H9 (cell line): ENCODE measurements around the gene SMURF1. TPM values are rescaled to one million over a fixed set of nuclear protein-coding genes. Genes with fewer than 3 reads are reported as not detected.

ENCODE experiments used
- DNase-seq: peaks from one replicate; pipeline ENCODE4 v3.0.0-alpha.2; 2017
- H2AFZ ChIP-seq: one replicate; pipeline ENCODE4 v1.6.1; 2013; ENCODE audit warnings: mild to moderate bottlenecking, low read length, control low read depth, moderate library complexity
- H2AK5ac ChIP-seq: 2 replicates; pipeline ENCODE4 v1.6.1; 2013; ENCODE audit warnings: low read length, control low read depth, mixed read lengths; ENCODE audit not compliant: insufficient read length
- H2BK120ac ChIP-seq: one replicate; pipeline ENCODE4 v1.6.1; 2013; ENCODE audit warnings: low read depth, mild to moderate bottlenecking, low read length, control low read depth, inconsistent platforms; ENCODE audit not compliant: poor library complexity, severe bottlenecking
- H2BK12ac ChIP-seq: 2 replicates; pipeline ENCODE4 v1.6.1; 2013; ENCODE audit warnings: low read length, control low read depth, mixed read lengths, low read depth; ENCODE audit not compliant: insufficient read length
- H2BK15ac ChIP-seq: 2 replicates; pipeline ENCODE4 v1.6.1; 2013; ENCODE audit warnings: low read depth, low read length, control low read depth
- H2BK20ac ChIP-seq: one replicate; pipeline ENCODE4 v1.6.1; 2013; ENCODE audit warnings: low read depth, mild to moderate bottlenecking, low read length, control low read depth, inconsistent platforms; ENCODE audit not compliant: poor library complexity, severe bottlenecking
- H2BK5ac ChIP-seq: 2 replicates; pipeline ENCODE4 v1.6.1; 2013; ENCODE audit warnings: low read length, control low read depth, mixed read lengths; ENCODE audit not compliant: insufficient read length
- H3K14ac ChIP-seq: 2 replicates; pipeline ENCODE4 v1.6.1; 2013; ENCODE audit warnings: low read length, control low read depth; ENCODE audit not compliant: insufficient read depth
- H3K18ac ChIP-seq: 2 replicates; pipeline ENCODE4 v1.6.1; 2013; ENCODE audit warnings: low read depth, mild to moderate bottlenecking, mixed read lengths, low read length, control low read depth; ENCODE audit not compliant: insufficient read length
- H3K23ac ChIP-seq: 2 replicates; pipeline ENCODE4 v1.6.1; 2013; ENCODE audit warnings: low read length, control low read depth, mixed read lengths, low read depth; ENCODE audit not compliant: insufficient read length
- H3K23me2 ChIP-seq: 2 replicates; pipeline ENCODE4 v1.6.1; 2013; ENCODE audit warnings: low read depth, mild to moderate bottlenecking, mixed read lengths, low read length, control low read depth; ENCODE audit not compliant: insufficient read length, poor library complexity, severe bottlenecking
- H3K27ac ChIP-seq: 2 replicates; pipeline ENCODE4 v1.5.1; 2013; ENCODE audit warnings: low read length, control low read depth, mixed read lengths, low read depth; ENCODE audit not compliant: insufficient read length
- H3K27me3 ChIP-seq: 2 replicates; pipeline ENCODE4 v1.6.1; 2013; ENCODE audit warnings: low read length, control low read depth, inconsistent platforms; ENCODE audit not compliant: insufficient read depth
- H3K4ac ChIP-seq: 2 replicates; pipeline ENCODE4 v1.6.1; 2013; ENCODE audit warnings: low read depth, mild to moderate bottlenecking, control low read depth, inconsistent platforms, low read length, moderate library complexity
- H3K4me1 ChIP-seq: 2 replicates; pipeline ENCODE4 v1.6.1; 2013; ENCODE audit warnings: low read length, control low read depth, inconsistent platforms; ENCODE audit not compliant: insufficient read depth
- H3K4me2 ChIP-seq: 2 replicates; pipeline ENCODE4 v1.6.1; 2013; ENCODE audit warnings: low read length, control low read depth, mixed read lengths; ENCODE audit not compliant: insufficient read length, insufficient read depth
- H3K56ac ChIP-seq: 2 replicates; pipeline ENCODE4 v1.6.1; 2013; ENCODE audit warnings: low read depth, mild to moderate bottlenecking, mixed read lengths, low read length, control low read depth; ENCODE audit not compliant: insufficient read length
- H3K79me1 ChIP-seq: 2 replicates; pipeline ENCODE4 v1.6.1; 2013; ENCODE audit warnings: low read depth, mild to moderate bottlenecking, moderate library complexity, low read length, control low read depth, inconsistent platforms; ENCODE audit not compliant: insufficient read depth, poor library complexity, severe bottlenecking
- H3K79me2 ChIP-seq: 2 replicates; pipeline ENCODE4 v1.6.1; 2013; ENCODE audit warnings: low read length, control low read depth, inconsistent platforms; ENCODE audit not compliant: insufficient read depth
- H3K9ac ChIP-seq: 2 replicates; pipeline ENCODE4 v1.6.1; 2013; ENCODE audit warnings: low read length, control low read depth, mixed read lengths; ENCODE audit not compliant: insufficient read length; ENCODE audit errors: extremely low read depth
- H3K9me3 ChIP-seq: one replicate; pipeline ENCODE4 v1.6.1; 2013; ENCODE audit warnings: low read depth, low read length, inconsistent platforms; ENCODE audit not compliant: control insufficient read depth
- H3T11ph ChIP-seq: one replicate; pipeline ENCODE4 v1.6.1; 2013; ENCODE audit warnings: mild to moderate bottlenecking, low read length, control low read depth, inconsistent platforms
- H4K20me1 ChIP-seq: one replicate; pipeline ENCODE4 v1.6.1; 2013; ENCODE audit not compliant: control insufficient read depth, insufficient read length, insufficient read depth
- H4K5ac ChIP-seq: 2 replicates; pipeline ENCODE4 v1.6.1; 2013; ENCODE audit warnings: low read depth, mild to moderate bottlenecking, mixed read lengths, low read length, control low read depth; ENCODE audit not compliant: insufficient read length
- H4K8ac ChIP-seq: replicated peaks from 2 replicates; pipeline ENCODE4 v1.6.1; 2013; ENCODE audit warnings: low read length, control low read depth, mixed read lengths, low read depth; ENCODE audit not compliant: insufficient read length
- H4K91ac ChIP-seq: 2 replicates; pipeline ENCODE4 v1.6.1; 2013; ENCODE audit warnings: low read depth, mild to moderate bottlenecking, moderate library complexity, mixed read lengths, low read length, control low read depth; ENCODE audit not compliant: insufficient read length
- H3K27ac Mint-ChIP-seq, 3 experiments: 2 replicates in 2 of 3; 3 replicates in 1 of 3; pipeline ENCODE4 v1.8.0; 2020 to 2021; ENCODE audit warnings: mixed read lengths in 3 of 3, mild to moderate bottlenecking in 1 of 3, moderate library complexity in 1 of 3
- H3K27me3 Mint-ChIP-seq: 2 replicates; pipeline ENCODE4 v1.8.0; 2021; ENCODE audit warnings: low read depth, mild to moderate bottlenecking, moderate library complexity, mixed read lengths
- H3K36me3 Mint-ChIP-seq, 3 experiments: 2 replicates in 2 of 3; 3 replicates in 1 of 3; pipeline ENCODE4 v1.8.0; 2020 to 2021; ENCODE audit warnings: low read depth in 3 of 3, mixed read lengths in 3 of 3; ENCODE audit not compliant: insufficient read depth in 1 of 3
- H3K4me1 Mint-ChIP-seq, 2 experiments: 2 replicates each; pipeline ENCODE4 v1.8.0; 2020; ENCODE audit warnings: mixed read lengths in 2 of 2
- H3K4me3 Mint-ChIP-seq, 2 experiments: 2 replicates in 1 of 2; 3 replicates in 1 of 2; pipeline ENCODE4 v1.8.0; 2020 to 2021; ENCODE audit warnings: mild to moderate bottlenecking in 2 of 2, mixed read lengths in 2 of 2, moderate library complexity in 1 of 2
- H3K9me3 Mint-ChIP-seq, 2 experiments: 2 replicates in 1 of 2; 3 replicates in 1 of 2; pipeline ENCODE4 v1.8.0; 2020; ENCODE audit warnings: mild to moderate bottlenecking in 2 of 2, mixed read lengths in 2 of 2, moderate library complexity in 1 of 2
- WGBS: extraction: QIAGEN DNeasy Blood & Tissue Kit; methylation state at CpG from one replicate; pipeline ENCODE4 v1.1.7; 2013; ENCODE audit warnings: missing lambda C conversion rate, low lambda C conversion rate, mixed read lengths; ENCODE audit not compliant: insufficient read length; ENCODE audit errors: extremely low coverage; 5-methylcytosine and 5-hydroxymethylcytosine counted together
- total RNA-seq: library from RNA; stranded (reverse); gene quantifications from 2 replicates; pipeline ENCODE4 v1.2.1, GENCODE V29; 2021
- TF ChIP-seq, protein P1 (sequence below): fragments of 200-600 bp; sonication (generic); conservative IDR thresholded peaks from 3 replicates; pipeline ENCODE4 v1.8.0; 2021; ENCODE audit warnings: antibody characterized with exemption, mild to moderate bottlenecking

Gene SMURF1
- total RNA-seq, 1 experiment from 2014 or later: 29.4 TPM

DNA sequence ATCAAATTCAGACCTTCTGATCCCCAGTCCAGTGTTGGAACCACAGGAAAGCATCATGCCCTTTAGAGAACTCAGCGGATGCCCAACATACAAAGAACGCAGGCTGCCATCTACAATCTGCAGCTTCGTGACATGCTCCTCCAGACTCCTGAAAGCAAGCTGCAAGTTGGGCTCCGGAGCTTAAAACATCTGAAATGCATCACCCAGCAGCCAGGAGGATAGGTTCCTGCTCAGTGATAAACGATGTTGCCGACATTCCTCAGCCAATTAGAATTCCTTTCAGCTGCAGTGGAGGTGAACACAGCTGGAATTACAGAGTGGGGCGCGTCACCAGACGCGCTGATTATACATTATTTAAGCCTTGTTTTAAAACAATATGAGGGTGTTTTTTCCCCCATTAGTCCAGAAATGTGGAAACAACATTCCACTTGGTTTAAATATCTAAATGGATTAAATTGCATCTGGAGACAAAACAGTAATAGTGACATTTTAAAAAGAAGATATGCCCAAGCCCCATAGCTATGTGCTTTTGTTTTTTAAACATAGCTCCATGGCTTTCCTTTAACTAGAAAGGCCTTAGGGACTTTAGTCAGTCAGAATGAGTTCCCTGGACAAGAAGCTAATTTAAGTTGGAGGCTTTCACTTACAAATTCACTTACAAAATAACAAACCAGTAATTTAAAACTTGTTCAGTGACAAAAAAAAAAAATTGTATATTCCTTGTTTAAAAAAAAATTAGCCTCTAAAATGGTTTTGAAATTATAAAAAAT, 6.3 kb downstream of the SMURF1 start:
- H2BK120ac ChIP-seq: no peak overlapping the region
- H2AFZ ChIP-seq: no peak overlapping the region
- Mint-ChIP-seq H3K27ac (peak overlapping the region; percentile 69 to 91 (median 83)), H3K9me3 (no peaks in the 10 kb centered on the region; a peak in 1 of 5 replicates), H3K36me3 (peaks cover 0 to 5% (median 4%) of the 10 kb centered on the region in 3 experiments; a peak in 5 of 7 replicates), H3K4me1 (peaks cover 50 to 58% of the 10 kb centered on the region in 2 experiments), H3K27me3 (no peaks in the 10 kb centered on the region), H3K4me3 (peak overlapping the region; percentile 25 to 35)
- no peak overlapping the region for H3K27ac ChIP-seq
- no peaks in the 10 kb centered on the region for H4K20me1 ChIP-seq
- peaks cover 3% of the 10 kb centered on the region for H3K79me1 ChIP-seq
- H2BK20ac ChIP-seq: no peak overlapping the region
- WGBS: no CpG with 5 or more reads among the region's 10 CpGs
- H3K23me2 ChIP-seq: peaks cover 5% of the 10 kb centered on the region
- no peak overlapping the region for H3T11ph ChIP-seq
- TF ChIP-seq, protein P1, sequence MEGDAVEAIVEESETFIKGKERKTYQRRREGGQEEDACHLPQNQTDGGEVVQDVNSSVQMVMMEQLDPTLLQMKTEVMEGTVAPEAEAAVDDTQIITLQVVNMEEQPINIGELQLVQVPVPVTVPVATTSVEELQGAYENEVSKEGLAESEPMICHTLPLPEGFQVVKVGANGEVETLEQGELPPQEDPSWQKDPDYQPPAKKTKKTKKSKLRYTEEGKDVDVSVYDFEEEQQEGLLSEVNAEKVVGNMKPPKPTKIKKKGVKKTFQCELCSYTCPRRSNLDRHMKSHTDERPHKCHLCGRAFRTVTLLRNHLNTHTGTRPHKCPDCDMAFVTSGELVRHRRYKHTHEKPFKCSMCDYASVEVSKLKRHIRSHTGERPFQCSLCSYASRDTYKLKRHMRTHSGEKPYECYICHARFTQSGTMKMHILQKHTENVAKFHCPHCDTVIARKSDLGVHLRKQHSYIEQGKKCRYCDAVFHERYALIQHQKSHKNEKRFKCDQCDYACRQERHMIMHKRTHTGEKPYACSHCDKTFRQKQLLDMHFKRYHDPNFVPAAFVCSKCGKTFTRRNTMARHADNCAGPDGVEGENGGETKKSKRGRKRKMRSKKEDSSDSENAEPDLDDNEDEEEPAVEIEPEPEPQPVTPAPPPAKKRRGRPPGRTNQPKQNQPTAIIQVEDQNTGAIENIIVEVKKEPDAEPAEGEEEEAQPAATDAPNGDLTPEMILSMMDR: no peak; the same call in 2 of the 3 replicates
- H3K9ac ChIP-seq: no peak overlapping the region
- H3K9me3 ChIP-seq: no peaks in the 10 kb centered on the region
- no peak overlapping the region for H2BK5ac ChIP-seq
- H3K4ac ChIP-seq: no peak overlapping the region
- peaks cover 26% of the 10 kb centered on the region; the same call in 1 of the 2 replicates for H3K79me2 ChIP-seq
- no peak overlapping the region for H3K18ac ChIP-seq
- H3K4me2 ChIP-seq: peak overlapping the region; percentile 11
- H3K27me3 ChIP-seq: no peaks in the 10 kb centered on the region
- no peak overlapping the region for H3K56ac ChIP-seq
- H2BK15ac ChIP-seq: no peak overlapping the region
- H2BK12ac ChIP-seq: no peak overlapping the region
- peak; percentile 75 for DNase-seq
- H3K14ac ChIP-seq: no peak overlapping the region
- no peak overlapping the region for H3K23ac ChIP-seq
- H4K91ac ChIP-seq: no peak overlapping the region
- H3K4me1 ChIP-seq: 0 out of 2 replicates have a peak, but pooled peaks cover 1% of the 10 kb centered on the region
- H2AK5ac ChIP-seq: no peak overlapping the region
- H4K5ac ChIP-seq: no peak overlapping the region
- no peak overlapping the region for H4K8ac ChIP-seq
